Neural crest cell (in vitro differentiated cells): Measurements from ENCODE around the gene TMEM120B. TPM values are rescaled to one million over a fixed set of nuclear protein-coding genes. Genes with fewer than 3 reads are reported as not detected.

ENCODE experiments used
- DNase-seq: peaks from one replicate; pipeline ENCODE4 v3.0.0; 2021; ENCODE audit warnings: low read depth, mixed read lengths, low spot score
- H3K27ac Mint-ChIP-seq: one replicate; pipeline ENCODE4 v1.8.0; 2021; ENCODE audit warnings: mild to moderate bottlenecking, mixed read lengths; ENCODE audit not compliant: unreplicated experiment
- H3K27me3 Mint-ChIP-seq: 2 replicates; pipeline ENCODE4 v1.8.0; 2021; ENCODE audit warnings: low read depth, mild to moderate bottlenecking, mixed read lengths
- H3K36me3 Mint-ChIP-seq: 2 replicates; pipeline ENCODE4 v1.8.0; 2021; ENCODE audit warnings: low read depth, mild to moderate bottlenecking, mixed read lengths
- H3K4me1 Mint-ChIP-seq: 2 replicates; pipeline ENCODE4 v1.8.0; 2021; ENCODE audit warnings: mixed read lengths
- H3K4me3 Mint-ChIP-seq: one replicate; pipeline ENCODE4 v1.8.0; 2021; ENCODE audit warnings: mild to moderate bottlenecking, mixed read lengths
- H3K9me3 Mint-ChIP-seq: 2 replicates; pipeline ENCODE4 v1.8.0; 2021; ENCODE audit warnings: mixed read lengths
- total RNA-seq: library from RNA; stranded (reverse); gene quantifications from 2 replicates; pipeline ENCODE4 v1.2.1, GENCODE V29; 2021
- TF ChIP-seq, protein P1 (sequence below): fragments of 200-600 bp; sonication (generic); conservative IDR thresholded peaks from 2 replicates; pipeline ENCODE4 v1.5.0; 2021; ENCODE audit warnings: antibody characterized with exemption, mild to moderate bottlenecking

The TMEM120B gene
- total RNA-seq, 1 donor from 2014 or later, result 14.1 TPM

DNA sequence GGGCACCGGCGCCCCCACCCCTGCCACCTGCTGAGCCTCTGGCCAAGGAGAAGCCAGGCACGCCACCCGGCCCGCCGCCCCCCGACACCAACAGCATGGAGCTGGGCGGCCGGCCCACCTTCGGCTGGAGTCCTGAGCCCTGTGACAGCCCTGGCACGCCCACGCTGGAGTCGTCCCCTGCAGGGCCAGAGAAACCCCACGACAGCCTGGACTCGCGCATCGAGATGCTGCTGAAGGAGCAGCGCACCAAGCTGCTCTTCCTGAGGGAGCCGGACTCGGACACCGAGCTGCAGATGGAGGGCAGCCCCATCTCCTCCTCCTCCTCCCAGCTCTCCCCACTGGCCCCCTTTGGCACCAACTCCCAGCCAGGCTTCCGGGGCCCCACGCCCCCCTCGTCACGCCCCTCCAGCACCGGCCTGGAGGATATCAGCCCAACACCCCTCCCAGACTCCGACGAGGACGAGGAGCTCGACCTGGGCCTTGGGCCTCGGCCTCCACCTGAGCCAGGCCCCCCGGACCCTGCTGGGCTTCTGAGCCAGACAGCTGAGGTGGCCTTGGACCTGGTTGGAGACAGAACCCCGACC lies 97.8 kb downstream of the TMEM120B start:
- peaks cover 6% of the 10 kb centered on the region for H3K36me3 Mint-ChIP-seq
- H3K4me1 Mint-ChIP-seq, result peaks cover 47% of the 10 kb centered on the region
- no peaks in the 10 kb centered on the region for H3K27me3 Mint-ChIP-seq
- DNase-seq, result no peak
- H3K27ac Mint-ChIP-seq, result no peak overlapping the region
- H3K4me3 Mint-ChIP-seq, result peak overlapping the region; percentile 85
- no peaks in the 10 kb centered on the region for H3K9me3 Mint-ChIP-seq
- TF ChIP-seq, protein P1, sequence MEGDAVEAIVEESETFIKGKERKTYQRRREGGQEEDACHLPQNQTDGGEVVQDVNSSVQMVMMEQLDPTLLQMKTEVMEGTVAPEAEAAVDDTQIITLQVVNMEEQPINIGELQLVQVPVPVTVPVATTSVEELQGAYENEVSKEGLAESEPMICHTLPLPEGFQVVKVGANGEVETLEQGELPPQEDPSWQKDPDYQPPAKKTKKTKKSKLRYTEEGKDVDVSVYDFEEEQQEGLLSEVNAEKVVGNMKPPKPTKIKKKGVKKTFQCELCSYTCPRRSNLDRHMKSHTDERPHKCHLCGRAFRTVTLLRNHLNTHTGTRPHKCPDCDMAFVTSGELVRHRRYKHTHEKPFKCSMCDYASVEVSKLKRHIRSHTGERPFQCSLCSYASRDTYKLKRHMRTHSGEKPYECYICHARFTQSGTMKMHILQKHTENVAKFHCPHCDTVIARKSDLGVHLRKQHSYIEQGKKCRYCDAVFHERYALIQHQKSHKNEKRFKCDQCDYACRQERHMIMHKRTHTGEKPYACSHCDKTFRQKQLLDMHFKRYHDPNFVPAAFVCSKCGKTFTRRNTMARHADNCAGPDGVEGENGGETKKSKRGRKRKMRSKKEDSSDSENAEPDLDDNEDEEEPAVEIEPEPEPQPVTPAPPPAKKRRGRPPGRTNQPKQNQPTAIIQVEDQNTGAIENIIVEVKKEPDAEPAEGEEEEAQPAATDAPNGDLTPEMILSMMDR, result no peak

DNA sequence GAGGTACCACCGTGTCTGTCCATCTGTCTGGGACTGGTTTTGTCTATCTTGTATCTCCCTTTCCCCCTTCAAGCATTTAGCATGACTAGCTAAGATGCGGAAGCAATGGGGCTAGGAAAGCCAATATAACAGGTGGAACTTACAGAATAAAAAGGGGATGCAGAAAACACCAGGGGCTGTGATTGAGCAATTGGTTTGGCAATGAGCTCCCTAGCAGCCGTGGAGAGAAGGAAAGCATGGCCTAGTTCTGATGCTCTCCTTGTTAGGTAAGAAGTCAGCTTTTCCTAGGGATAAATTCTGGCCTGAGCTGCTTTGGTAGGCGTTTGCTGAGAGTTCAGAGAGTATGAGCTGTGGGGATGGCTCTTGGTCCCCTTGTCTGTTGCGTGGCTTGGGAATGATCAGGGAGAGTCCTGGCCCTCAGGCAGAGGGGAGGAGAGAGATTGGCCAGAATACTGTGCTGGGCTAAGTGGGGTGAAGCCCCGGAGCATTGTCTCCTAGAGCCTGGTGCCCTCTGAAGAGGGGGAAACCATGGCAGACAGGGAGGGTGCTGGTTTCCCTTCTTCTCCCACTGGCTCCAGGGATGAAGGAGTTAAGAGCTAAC lies 98.4 kb downstream of the TMEM120B start:
- Mint-ChIP-seq H3K27ac (no peak overlapping the region), H3K4me3 (peak overlapping the region; percentile 85)

DNA sequence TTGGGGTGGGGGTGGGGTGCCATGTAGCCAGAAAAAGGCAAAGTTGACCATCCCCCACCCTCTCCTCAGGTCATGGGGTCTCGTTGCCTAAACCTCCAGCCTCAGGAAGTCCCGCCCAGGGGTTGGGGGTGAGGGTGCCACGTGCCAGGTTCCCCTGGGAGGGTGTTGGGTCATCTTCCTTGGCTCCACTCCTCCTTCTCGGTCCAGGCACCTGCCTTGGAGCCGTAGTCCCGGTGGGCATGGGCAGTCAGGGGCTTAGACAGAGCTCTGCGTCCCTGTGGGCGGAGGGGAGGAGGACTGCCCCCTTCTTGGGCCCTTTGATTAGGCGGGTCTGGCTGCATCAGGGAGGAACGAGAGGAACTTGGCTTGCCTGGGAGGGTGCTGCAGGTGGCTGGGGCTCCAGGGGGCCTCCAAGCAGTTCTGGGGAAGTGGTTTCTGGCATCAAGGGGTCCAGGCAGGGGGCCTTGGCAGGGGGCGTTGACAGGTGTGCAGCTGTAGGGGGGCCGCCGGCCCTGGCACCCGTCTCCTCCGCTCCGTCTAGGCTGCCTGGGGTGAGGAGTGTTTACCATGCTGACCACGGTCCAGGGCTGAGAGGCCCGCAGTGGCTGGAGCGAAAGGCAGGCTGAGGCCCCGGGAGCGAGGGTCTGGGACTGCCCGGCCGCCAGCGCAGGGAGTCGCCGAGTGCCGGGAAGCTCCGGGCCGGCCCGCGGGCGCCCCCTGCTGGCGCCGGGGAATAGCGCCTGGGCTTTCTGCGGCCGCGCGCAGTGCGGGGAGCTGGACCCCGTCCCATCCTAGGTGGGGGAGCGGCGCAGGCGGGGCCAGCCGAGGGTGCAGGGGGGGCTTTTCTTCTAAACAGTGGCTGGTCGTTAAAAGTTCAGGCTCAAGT lies 99.1 kb downstream of the TMEM120B start:
- Mint-ChIP-seq H3K36me3 (peaks cover 8% of the 10 kb centered on the region), H3K27me3 (no peaks in the 10 kb centered on the region), H3K4me1 (peaks cover 34% of the 10 kb centered on the region), H3K9me3 (no peaks in the 10 kb centered on the region), H3K4me3 (peak overlapping the region; percentile 88), H3K27ac (no peak overlapping the region)
- DNase-seq, result peak; percentile 76
- TF ChIP-seq, protein P1, result peak; percentile 99

More for the DNA sequence above, 98.4 kb downstream of the TMEM120B start:
- TF ChIP-seq, protein P1, result no peak
- no peaks in the 10 kb centered on the region for H3K9me3 Mint-ChIP-seq
- H3K27me3 Mint-ChIP-seq, result no peaks in the 10 kb centered on the region
- peaks cover 6% of the 10 kb centered on the region for H3K36me3 Mint-ChIP-seq
- no peak for DNase-seq
- H3K4me1 Mint-ChIP-seq, result peaks cover 41% of the 10 kb centered on the region

DNA sequence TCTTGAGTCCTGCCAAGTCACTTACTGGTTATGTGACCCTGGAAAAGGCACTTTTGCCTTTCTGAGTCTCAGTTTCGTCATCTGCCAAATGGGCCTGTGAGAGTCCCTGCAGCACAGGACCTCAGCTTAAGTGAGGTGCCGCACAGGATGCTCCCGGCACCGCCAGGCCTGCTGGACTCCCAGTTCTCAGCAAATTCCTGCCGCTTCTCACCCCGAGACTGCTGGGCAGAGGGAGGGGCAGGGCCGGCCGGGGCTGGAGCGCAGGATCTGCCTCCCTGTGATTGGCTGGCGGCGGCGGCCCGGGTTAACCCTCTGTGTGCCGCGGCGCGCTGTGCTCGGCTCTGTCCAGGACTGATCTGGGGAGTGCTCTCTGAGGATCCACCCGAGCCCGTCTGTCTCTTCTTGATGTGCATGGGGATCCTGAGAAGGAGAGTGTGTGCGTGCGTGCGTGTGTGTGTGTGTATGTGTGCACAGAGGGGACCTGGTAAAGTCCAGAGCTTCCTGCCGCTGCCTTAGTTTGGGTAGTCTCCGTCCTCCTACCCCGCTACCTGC lies 99.8 kb downstream of the TMEM120B start:
- Mint-ChIP-seq H3K36me3 (peaks cover 9% of the 10 kb centered on the region), H3K27ac (peak overlapping the region; percentile 59)

More for the DNA sequence above, 99.8 kb downstream of the TMEM120B start:
- Mint-ChIP-seq H3K27me3 (no peaks in the 10 kb centered on the region), H3K4me1 (peaks cover 26% of the 10 kb centered on the region), H3K4me3 (peak overlapping the region; percentile 88), H3K9me3 (no peaks in the 10 kb centered on the region)
- TF ChIP-seq, protein P1, result peak; percentile 49
- peak; percentile 68 for DNase-seq
